ENCODE measurements around the gene AURKAIP1. TPM values are rescaled to one million over a fixed set of nuclear protein-coding genes. Genes with fewer than 3 reads are reported as not detected.

The AURKAIP1 gene
- total and polyA plus RNA-seq, 9 of the 15 experiments (the other 6 are each of a cell fraction or from before 2014, with no cell fraction given): 7.8 to 478 (median 92.0) TPM

GRCh38 chr1:1361233-1361981 is 13.6 kb downstream of the AURKAIP1 start:
- no TSS peak for BruUV-seq (replicated peaks)
- Histone ChIP-seq H4K20me1 (replicated peaks; ENCODE audit: control insufficient read depth, insufficient read depth, low read length) (no peaks in the 10 kb centered on the region), H3K4me3 (no peak overlapping the region), H3K4me1 (replicated peaks in 1 of 2; ENCODE audit: control insufficient read depth in 2 of 2, insufficient read depth in 2 of 2, low read length in 2 of 2) (peaks cover 19 to 57% of the 10 kb centered on the region in 2 experiments), H3K27me3 (ENCODE audit: control insufficient read depth in 2 of 2, insufficient read depth in 2 of 2, low read length in 2 of 2) (no peaks in the 10 kb centered on the region; a peak in 1 of 5 replicates), H3K36me3 (ENCODE audit: control insufficient read depth, insufficient read depth, low read length) (no peaks in the 10 kb centered on the region), H2AFZ (ENCODE audit: low read depth, low read length) (0 out of 2 replicates have a peak overlapping the region, but pooled peaks have one; percentile 20), H3K4me2 (ENCODE audit: insufficient read depth, low read length) (no peak overlapping the region), H3K27ac (ENCODE audit: extremely low read depth, low read depth, low read length) (no peak overlapping the region; the same call in 2 of the 3 replicates), H3K9me3 (replicated peaks; ENCODE audit: control insufficient read depth, insufficient read depth, low read depth, low read length) (peaks cover 8% of the 10 kb centered on the region), H3K79me2 (ENCODE audit: control insufficient read depth, insufficient read depth, low read length) (peaks cover 10% of the 10 kb centered on the region; the same call in 2 of the 3 replicates), H3K9me1 (ENCODE audit: control insufficient read depth, insufficient read depth, low read length) (no peaks in the 10 kb centered on the region), H3K9ac (ENCODE audit: insufficient read depth in 1 of 2, low read depth in 2 of 2, low read length in 2 of 2) (no peak overlapping the region)
- DNase-seq (ENCODE audit: extremely low read depth in 1 of 4, low spot score in 3 of 4) (no peak), ATAC-seq (no peak), FAIRE-seq (no peak)
- intact Hi-C loops (cut with micrococcal nuclease) (no loop called here), in situ Hi-C loops (cut with MboI) (loop anchor here (10.0 kb wide), 1 partner anchor 553 kb away; the partner anchor contains the start of genes CALML6 and TMEM52)
- WGBS (ENCODE audit: insufficient coverage, low coverage, missing lambda C conversion rate): 80% methylated on average over 28 of the region's 35 CpGs
- ChIA-PET POLR2A (no interaction called here), CTCF (ENCODE audit: low intra/inter-chr PET ratio) (no interaction called here)
- TF ChIP-seq ZNF407 (IDR thresholded peaks at IDR 0.05; ENCODE audit: low read depth) (no peak), HNRNPL (IDR thresholded peaks at IDR 0.05; ENCODE audit: low read depth, low read length) (no peak), ZBTB1 (CRISPR knock-in tag; IDR thresholded peaks at IDR 0.05; ENCODE audit: borderline replicate concordance, low read depth) (no peak), ZNF740 (CRISPR knock-in tag; IDR thresholded peaks at IDR 0.05) (peak; percentile 60; the same call in 1 of the 2 replicates), ZNF740 (tag; IDR thresholded peaks at IDR 0.05) (no peak), E2F1 (CRISPR knock-in tag; IDR thresholded peaks at IDR 0.05) (no peak), POLR2G (IDR thresholded peaks at IDR 0.05; ENCODE audit: low read depth, low read length) (peak; percentile 49; the same call in 1 of the 2 replicates)

Measured in K562 (cell line).